Body of pancreas (tissue), 4 donors: ENCODE data around the gene PATJ.

Source experiments
- CTCF ChIP-seq, 7 experiments: fragments of 450-650 bp in 4 of 7; fragments of 200-600 bp in 3 of 7; sonication (generic) in 3 of 7; IDR thresholded peaks; one replicate each; pipeline ENCODE4 v1.5.1; 2016 to 2019; ENCODE audit warnings: antibody characterized with exemption in 7 of 7
- POLR2A ChIP-seq, 3 donors: fragments of 450-650 bp; IDR thresholded peaks; one replicate each; pipeline ENCODE4 v1.6.1; 2016; ENCODE audit warnings: antibody characterized with exemption in 3 of 3, mild to moderate bottlenecking in 2 of 3

- TF ChIP-seq CTCF (IDR thresholded peaks at IDR 0.05) = no peak
- TF ChIP-seq POLR2A (IDR thresholded peaks at IDR 0.05) = no peak
Observed at GRCh38 chr1:62046927-62047326, 304.6 kb downstream of the PATJ start.
